DMS79 (cell line): Measurements from ENCODE around the gene OR6J1.
A peak's percentile ranks its signal among the peaks of the same experiment; 100 is the strongest.
"Not testable (repeated sequence)": the region's sequence is repeated elsewhere in the genome, so short reads cannot be mapped to it uniquely, and the experiment has no call there.

Source experiments
- DNase-seq: peaks from one replicate; lab custom pipeline; 2025; lab: John Stamatoyannopoulos, UW

The OR6J1 gene

DNA sequence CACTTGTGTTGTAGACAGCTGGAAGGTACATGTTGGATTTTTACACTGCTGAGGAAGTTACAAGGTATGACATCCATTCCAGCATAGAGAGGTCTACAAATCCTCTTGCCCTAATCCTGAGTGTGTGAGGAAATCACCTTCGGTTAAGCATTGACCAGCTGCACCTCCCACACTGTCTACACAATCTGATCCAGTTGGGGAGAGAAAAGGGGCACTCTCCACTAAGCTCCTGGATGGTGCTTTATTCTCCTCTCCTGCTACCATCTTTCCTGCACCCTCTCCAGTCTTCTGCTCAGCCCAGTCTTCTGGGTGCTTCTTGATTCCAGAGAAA, at the start of gene OR6J1:
TSS of gene OR6J1 (minus strand) at position 48 of the 331 bp plus-strand sequence. CDS start 9,541 bp downstream, outside the sequence.
- no peak for DNase-seq

DNA sequence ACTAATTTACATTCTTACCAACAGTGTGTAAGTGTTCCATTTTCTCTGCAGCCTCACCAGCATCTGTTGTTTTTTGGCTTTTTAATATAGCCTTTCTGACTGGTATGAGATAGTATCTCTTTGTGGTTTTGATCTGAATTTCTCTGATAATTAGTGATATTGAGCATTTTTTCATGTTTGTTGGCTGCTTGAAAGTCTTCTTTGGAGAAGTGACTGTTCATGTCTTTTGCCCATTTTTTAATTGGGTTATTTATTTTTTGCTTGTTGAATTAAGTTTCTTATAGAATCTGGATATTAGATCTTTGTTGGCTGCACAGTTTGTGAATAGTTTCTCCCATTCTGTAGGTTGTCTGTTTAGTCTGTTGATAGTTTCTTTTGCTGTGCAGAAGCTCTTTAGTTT, 48.0 kb upstream of the OR6J1 start:
- no peak for DNase-seq

DNA sequence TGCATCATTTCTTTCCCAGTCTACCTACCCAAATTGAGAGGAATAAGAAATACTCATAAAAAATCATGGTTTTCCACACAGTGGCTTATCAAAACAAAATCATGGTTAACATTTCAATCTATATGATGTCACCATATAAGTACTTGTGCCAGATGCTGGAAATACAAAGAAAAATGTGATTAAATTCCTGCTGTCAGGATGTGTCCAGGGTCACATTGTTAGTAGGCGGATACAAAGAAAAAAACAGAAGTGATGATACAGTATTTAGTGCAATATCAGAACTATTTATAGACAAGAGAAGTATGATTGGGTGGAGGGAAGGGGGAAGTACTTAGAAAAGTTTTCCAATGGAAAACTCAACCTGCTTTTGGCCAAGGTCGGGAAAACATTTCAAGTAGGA, 47.0 kb upstream of the OR6J1 start:
- no peak for DNase-seq

DNA sequence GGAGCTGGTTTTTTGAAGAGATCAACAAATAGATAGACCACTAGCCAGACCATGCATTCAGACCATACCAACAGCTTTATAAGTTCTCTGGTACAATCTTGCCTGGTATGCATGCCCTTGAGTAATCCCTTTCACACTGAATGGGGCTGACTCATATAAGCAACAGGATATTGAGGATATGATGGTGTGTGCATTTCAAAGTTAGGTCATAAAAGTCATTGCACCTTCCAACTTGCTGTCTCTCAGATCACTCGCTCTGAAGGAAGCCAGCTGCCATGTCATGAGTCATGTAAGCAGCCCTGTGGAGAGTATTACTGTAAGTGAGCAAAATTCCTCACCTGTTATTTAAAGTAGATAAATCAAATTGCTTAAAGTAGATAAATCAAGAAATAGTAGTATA, 45.0 kb upstream of the OR6J1 start:
- DNase-seq, result no peak

DNA sequence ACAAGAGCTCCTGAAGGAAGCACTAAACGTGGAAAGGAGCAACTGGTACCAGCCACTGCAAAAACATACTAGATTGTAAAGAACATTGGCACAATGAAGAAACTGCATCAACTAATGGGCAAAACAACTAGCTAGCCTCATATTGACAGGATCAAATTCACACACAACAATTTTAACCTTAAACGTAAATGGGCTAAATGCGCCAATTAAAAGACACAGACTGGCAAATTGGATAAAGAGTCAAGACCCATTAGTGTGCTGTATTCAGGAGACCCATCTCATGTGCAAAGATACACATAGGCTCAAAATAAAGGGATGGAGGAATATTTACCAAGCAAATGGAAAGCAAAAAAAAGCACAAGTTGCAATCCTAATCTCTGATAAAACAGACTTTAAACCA, 43.8 kb upstream of the OR6J1 start:
- not testable (repeated sequence) for DNase-seq

DNA sequence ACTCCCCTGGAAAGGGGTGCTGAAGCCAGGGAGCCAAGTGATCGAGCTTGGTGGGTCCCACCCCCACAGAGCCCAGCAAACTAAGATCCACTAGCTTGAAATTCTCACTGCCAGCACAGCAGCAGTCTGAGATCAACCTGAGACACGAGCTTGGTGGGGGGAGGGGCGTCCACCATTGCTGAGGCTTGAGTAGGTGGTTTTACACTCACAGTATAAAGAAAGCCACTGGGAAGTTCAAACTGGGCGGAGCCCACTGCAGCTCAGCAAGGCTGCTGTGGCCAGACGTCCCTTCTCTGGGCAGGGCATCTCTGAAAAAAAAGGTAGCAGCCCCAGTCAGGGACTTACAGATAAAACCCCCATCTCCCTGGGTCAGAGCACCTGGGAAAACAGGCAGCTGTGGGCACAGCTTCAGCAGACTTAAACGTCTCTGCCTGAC, 42.0 kb upstream of the OR6J1 start:
- DNase-seq, result not testable (repeated sequence)

DNA sequence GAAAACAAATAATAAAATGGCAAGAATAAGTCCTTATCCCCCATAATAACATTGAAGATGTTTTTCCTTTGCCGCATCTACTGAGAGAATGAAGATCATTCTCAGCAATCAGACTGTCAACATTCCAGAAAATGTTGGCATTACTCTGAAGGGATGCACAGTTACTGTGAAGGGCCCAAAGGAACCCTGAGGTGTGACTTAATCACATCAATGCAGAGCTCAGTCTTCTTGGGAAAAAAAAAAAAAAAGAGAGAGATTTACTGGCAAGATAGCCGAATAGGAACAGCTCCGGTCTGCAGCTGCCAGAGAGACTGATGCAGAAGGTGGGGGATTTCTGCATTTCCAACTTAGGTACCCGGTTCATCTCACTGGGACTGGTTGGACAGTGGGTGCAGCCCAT, 41.3 kb upstream of the OR6J1 start:
- DNase-seq, result no peak

DNA sequence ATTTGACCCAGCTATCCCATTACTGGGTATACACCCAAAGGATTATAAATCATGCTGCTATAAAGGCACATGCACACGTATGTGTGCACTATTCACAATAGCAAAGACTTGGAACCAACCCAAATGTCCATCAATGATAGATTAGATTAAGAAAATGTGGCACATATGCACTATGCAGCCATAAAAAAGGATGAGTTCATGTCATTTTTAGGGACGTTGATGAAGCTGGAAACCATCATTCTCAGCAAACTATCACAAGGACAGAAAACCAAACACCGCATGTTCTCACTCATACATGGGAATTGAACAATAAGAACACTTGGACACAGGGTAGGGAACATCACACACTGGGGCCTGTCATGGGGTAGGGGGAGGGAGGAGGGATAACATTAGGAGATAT, 39.3 kb upstream of the OR6J1 start:
- not testable (repeated sequence) for DNase-seq

DNA sequence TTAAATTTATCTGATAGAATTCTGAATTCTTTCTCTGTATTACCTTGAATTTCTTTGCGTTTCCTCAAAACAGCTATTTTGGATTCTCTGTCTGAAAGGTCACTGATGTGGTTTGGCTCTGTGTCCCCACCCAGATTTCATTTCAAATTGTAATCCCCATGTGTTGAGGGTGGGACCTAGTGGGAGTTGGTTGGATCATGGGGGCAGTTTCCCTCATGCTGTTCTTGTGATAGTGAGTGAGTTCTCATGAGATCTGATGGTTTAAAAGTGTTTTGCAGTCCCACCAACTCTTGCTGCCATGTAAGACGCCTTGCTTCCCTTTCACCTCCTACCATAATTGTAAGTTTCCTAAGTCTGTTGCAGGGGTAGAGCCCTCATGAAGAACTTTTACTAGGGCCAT, 34.1 kb upstream of the OR6J1 start:
- no peak for DNase-seq

DNA sequence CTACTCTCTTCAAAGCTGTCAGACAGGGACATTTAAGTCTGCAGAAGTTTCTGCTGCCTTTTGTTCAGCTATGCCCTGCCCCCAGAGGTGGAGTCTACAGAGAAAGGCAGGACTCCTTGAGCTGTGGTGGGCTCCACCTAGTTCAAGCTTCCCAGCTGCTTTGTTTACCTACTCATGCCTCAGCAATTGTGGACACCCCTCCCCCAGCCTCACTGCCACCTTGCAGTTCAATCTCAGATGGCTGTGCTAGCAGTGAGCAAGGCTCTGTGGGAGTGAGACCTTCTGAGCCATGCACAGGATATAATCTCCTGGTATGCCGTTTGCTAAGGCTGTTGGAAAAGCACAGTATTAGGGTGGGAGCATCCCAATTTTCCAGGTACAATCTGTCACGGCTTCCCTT, 33.4 kb upstream of the OR6J1 start:
- not testable (repeated sequence) for DNase-seq

DNA sequence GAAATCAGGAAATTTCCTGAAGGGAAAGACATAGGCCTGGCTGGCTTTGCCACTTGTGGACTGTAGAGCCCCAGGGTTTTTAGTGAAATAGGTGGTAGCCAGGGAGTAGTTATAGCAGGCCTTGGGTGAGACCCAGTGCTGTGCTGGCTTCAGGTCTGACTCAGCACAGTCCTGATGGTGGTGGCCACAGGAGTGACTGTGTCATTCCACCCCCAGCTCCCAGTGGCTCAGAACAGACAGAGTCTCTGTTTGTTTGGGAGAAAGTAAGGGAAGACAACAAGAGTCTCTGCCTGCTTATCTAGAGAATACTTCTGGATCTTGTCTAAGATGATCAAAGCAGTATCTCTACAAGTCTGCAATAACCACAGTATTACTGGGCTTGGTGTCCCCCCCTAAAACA, 27.5 kb upstream of the OR6J1 start:
- no peak for DNase-seq

DNA sequence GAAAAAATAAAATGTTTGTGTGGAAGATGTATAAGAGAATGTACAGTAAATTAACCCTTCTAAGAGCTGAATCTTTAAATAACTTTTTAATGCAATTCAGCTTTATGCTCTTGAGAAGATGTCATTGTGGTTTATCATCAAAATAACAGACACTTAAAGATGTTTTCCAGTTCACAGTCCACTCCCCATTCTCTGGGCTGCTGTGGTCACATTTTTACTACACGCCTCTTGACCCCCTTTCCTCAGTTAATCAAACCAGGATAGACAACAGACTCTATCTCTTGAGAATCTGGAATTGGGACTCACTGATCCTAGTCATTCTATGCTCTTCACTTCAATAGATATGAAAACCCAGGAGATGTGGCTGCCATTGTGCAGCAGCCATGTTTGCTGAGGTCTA, 24.7 kb upstream of the OR6J1 start:
- no peak for DNase-seq

DNA sequence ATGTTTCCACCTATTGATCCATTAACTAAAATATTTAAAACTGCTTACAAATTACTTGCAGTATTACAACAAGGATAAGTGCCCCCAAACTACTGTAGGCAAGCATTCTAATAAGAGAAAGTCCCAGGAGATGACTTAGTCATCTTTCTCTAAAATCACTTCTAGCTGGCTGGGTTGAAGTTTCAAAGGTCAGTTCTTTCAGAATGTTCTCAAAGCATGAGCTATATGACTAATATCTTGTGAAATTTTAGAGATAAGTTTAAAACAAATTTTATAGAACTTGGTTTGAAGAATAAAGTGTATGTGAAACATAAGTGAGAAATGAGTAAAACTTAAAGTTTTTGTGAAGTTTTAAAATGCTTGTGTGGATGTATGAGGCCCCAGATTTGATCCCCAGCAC, 24.3 kb upstream of the OR6J1 start:
- no peak for DNase-seq

DNA sequence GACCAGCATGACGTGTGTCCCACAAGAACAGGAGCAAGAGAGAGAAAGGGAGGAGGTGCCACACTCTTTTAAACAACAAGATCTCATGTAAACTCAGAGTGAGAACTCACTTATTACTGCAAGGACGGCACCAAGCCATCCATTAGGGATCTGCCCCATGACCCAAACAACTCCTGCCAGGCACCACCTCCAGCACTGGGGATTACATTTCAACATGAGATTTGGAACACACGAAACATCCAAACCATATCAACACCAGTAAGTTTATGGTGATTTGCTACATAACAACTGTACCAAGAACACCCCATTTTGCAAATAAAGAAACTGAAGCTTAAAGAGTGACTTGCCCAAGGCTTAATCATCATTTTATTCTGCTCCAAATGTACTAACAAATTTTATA, 23.7 kb upstream of the OR6J1 start:
- no peak for DNase-seq

DNA sequence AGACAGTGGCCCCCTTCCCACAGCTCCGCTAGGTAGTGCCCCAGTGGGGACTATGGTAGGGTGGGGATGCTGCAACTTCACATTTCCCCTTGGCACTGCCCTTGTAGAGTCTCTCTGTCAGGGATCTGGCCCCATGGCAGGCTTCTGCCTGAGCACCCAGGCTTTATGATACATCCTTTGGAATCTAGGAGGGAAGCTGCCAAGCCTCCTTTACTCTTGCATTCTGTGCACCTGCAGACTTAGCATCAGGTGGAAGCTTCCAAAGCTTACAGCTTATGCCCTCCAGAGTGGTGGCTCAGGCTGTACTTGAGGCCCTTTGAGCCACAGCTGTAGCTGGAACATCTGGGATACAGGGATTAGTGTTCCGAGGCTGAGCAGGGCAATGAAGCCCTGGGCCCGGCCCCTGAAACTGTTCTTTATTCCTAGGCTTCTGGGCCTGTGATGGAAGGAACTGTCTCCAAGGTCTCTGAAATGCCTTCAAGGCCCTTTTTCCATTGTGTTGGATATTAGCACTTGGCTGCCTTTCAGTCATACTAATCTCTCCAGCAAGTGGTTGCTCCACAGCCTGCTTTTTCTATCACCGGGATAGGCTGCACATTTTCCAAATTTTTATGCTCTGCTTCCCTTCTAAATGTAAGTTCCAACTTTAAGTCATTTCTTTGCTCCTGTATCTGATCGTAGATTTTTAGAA, 22.2 kb upstream of the OR6J1 start:
- DNase-seq, result no peak

DNA sequence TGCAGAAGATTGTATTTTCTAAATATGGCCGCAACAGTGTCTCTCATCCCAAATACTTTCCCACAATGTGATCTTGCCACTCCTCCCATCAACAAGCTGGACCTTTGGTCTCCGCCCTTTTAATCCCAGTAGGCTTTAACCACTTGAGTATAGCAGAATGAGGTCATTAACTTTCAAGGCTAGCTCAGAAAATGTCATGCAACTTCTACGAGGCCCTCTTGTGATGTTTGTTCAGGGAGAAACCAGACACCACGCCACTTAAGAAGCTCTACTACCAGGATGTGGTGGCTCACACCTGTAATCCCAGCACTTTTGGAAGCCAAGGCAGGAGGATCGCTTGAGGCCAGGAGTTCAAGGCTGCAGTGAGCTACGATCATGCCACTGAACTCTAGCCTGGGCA, 20.1 kb upstream of the OR6J1 start:
- DNase-seq, result peak; percentile 67

DNA sequence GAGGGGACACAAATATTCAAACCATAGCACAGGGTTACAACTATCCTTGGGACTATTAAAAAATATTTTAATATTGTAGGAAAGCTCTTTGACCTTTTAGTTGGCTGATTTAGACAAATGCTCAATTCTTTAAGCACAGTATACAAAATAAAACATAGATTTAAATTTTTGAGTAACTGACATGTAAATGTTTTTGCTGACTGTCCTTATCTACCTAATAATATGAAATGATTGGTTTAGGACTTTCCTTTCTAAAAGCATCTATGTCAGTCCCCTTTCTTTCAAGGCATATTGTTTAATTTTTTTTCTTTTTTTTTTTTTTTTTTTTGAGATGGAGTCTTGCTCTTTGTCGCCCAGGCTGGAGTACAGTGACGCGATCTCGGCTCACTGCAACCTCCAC, 16.5 kb upstream of the OR6J1 start:
- no peak for DNase-seq

DNA sequence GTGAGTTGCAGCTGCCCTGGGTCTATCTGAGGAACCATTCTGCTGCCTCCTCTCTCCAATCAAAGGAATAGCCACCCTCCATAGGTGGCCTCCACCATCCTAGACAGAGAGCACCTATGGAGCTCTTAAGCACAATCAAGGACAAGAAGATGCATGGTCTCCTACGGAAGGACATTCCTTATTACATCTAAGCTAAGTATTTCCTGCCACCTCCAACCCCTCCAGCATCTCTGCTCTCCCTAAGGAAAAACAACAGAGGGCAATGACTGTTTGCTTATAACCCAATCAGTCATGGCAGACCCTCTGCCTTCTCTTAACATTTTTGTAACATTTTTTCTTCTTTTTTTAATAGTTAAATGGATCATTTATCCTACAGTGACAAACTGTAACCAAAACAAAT, 14.8 kb upstream of the OR6J1 start:
- no peak for DNase-seq

DNA sequence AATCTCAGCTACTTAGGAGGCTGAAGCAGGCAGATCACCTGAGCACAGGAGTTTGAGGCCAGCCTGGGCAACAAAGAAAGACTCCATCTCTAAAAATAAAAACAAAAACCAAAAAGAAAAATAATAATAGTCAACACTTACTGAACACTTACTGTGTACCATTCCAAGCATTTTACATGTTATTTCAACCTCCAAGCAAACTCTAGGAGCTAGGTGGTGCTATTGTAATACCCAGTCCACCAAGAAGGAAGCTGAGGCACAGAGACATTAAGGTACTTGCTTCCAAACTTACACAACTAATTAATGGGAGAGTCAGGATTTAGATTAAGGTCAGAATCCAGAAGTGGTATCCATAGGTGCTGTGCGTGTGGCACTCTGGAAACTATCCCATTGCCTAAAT, 13.7 kb upstream of the OR6J1 start:
- no peak for DNase-seq

DNA sequence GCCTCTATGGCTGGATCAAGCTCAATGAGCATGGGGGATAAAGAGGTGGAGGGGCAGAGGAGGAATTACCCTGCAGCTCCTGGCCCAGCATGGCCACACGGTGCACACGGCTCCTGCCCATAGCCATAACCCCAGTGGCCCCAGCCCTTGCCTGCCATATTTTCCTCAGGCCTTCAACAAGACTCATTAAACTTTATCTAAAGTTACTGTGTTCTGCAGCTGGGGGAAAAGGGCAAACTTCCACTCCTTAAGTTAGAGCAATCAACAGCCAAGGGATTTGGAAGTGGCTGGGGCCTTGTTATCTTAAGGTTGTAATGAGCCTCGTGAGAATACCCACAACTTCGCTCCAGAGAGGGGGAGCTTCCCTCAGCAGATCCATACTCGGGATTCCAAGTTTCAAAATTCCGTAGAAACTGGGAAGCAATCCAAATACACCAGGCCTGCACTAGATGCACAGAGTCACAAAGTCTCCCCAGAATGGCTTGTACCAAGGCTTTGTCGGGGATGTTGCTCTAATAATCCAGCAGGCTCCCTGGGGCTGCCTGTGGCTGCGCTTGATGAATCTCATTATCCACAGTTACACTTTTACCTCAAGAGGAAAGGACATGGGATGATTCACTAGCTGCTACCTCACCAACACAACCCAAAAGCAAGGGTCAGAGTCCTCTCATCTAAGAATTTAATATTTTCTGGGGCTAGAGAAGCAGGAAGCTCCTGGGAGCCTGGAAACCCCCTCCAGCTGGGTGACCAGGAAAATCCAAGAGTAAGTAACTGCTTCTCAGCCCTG, 13.0 kb upstream of the OR6J1 start:
- no peak for DNase-seq

DNA sequence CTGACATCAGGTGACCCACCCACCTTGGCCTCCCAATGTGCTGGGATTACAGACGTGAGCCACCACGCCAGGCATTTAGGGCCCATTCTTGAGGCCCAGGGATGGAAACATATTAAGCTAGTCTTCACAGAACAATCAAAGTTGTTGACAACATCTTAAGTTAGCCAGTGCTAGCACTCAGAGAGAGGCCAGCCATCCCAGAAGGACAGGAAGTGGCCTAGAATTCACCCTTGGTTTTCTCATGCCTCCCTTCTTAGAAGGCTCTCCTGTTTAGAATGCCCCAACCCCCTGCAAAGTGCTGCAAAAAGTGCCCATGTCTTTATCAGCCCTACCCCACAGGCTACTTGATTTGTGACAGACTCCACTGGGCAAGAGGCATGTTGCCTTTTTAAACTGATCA, 12.1 kb upstream of the OR6J1 start:
- DNase-seq, result no peak

DNA sequence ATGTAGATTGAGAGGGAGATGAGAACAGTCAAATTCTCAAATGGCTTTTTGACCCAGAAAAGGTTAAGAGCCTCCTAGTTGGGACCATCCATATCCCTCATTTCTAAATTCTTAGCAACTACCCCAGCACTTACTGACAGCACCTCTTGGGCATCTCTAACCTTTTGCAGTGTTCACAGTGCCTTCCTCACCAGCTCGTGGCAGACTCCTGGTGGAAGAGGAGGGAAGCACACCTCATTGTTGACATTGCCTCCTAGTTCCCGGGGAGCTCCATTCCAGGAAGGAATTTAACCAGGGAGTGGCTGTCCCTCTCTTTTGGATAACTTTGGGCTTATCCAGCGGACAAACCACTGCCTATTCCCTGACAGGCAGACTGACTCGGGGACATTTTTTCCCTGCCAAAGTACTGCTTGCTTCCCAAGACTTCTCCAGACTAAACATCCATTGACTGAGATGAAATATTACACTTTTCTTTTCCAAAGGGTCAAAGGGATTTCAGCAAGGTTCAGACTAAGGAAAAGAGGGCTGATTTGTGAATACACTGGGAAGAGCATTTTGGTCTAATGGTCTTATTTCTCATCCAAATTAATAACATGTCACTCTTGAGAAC, 9.0 kb upstream of the OR6J1 start:
- no peak for DNase-seq

DNA sequence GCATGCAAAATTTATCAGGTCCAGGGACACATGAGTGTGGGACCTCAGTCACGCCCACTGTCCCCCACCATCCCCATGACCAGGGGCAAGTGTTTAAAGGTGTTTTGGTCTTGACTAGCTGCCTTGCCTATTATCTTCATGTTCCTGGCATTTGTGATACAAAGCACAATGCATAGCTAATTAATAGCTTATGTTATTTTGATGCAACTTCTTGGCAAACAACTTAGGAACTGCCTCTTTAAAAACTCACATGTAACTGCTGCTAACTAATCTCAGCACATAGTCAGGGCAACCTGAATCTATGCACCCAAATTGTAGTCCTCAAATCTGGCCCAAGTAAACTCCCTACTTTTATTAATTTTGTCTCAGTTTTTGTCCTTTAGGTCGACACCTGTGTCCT, 7.4 kb upstream of the OR6J1 start:
- DNase-seq, result no peak
